Ovary (tissue), 9 donors: Measurements from ENCODE around the gene CDNF. TPM values are rescaled to one million over a fixed set of nuclear protein-coding genes. Genes with fewer than 3 reads are reported as not detected.

Experiments used
- DNase-seq, 5 donors: peaks; one replicate each; pipeline ENCODE4 v3.0.0-alpha.2; 2019 to 2020
- H3K27ac ChIP-seq, 2 donors: fragments of 200-600 bp; one replicate each; pipeline versions ENCODE4 v1.5.1 to v1.8.0; 2019 to 2022
- H3K27me3 ChIP-seq: fragments of 200-600 bp; one replicate; pipeline ENCODE4 v1.8.0; 2022
- H3K36me3 ChIP-seq: fragments of 200-600 bp; sonication (generic); one replicate; pipeline ENCODE4 v1.5.1; 2019
- H3K4me1 ChIP-seq: one replicate; pipeline ENCODE4 v1.8.1; 2013; ENCODE audit warnings: mild to moderate bottlenecking, moderate library complexity; ENCODE audit not compliant: insufficient read depth
- H3K4me3 ChIP-seq: fragments of 200-600 bp; sonication (generic); one replicate; pipeline ENCODE4 v1.5.1; 2017
- H3K9me3 ChIP-seq, 2 donors: fragments of 200-600 bp in 1 of 2; sonication (generic) in 1 of 2; one replicate each; pipeline versions ENCODE4 v1.5.1 to v1.8.1; 2013 to 2019; ENCODE audit warnings: mild to moderate bottlenecking in 1 of 2, moderate library complexity in 1 of 2
- CTCF ChIP-seq, 3 donors: fragments of 450-650 bp in 2 of 3; fragments of 200-600 bp in 1 of 3; IDR thresholded peaks; one replicate each; pipeline versions ENCODE4 v1.5.1 to v1.8.0; 2016 to 2022; ENCODE audit warnings: antibody characterized with exemption in 3 of 3, mild to moderate bottlenecking in 1 of 3
- EP300 ChIP-seq: sonication (generic); formaldehyde crosslinking; IDR thresholded peaks from one replicate; pipeline ENCODE4 v1.6.1; 2017; ENCODE audit warnings: antibody characterized with exemption
- POLR2A ChIP-seq: fragments of 450-650 bp; IDR thresholded peaks from one replicate; pipeline ENCODE4 v1.6.1; 2017; ENCODE audit warnings: antibody characterized with exemption, mild to moderate bottlenecking, moderate library complexity
- WGBS, 3 donors: extraction: QIAGEN DNeasy Blood & Tissue Kit in 1 of 3; methylation state at CpG; one replicate each; pipeline versions ENCODE4 v1.1.5 to v1.1.7; 2013 to 2017; 5-methylcytosine and 5-hydroxymethylcytosine counted together
- intact Hi-C, 4 donors: fragments of 100-400 bp; cut with DNase I; formaldehyde crosslinking; loops; one replicate each; pipeline versions ENCODE4 v1.11.0 to v1.15.1; 2022 to 2023
- polyA plus RNA-seq, 2 donors: library from polyadenylated mRNA; stranded (reverse); fragments of 200-250 nt in 1 of 2; fragments of 350-450 nt in 1 of 2; fragmentation: Illumina TruSeq in 1 of 2; extraction: RNeasy Lipid Tissue Mini Kit (QIAGEN cat#74804) in 1 of 2; gene quantifications; one replicate each; pipeline ENCODE4 v1.2.3, GENCODE V29; 2013 to 2014
- total RNA-seq, 7 donors: library from RNA; depleted of rRNA in 2 of 7; stranded (reverse); fragments of >200 nt in 2 of 7; fragmentation: NEBNext Ultra II Directional in 3 of 7; extraction: Animal tissue kit (Norgen Biotek cat#: 25700) in 3 of 7; gene quantifications; one replicate each; pipeline versions ENCODE4 v1.1.0 to v1.2.4, GENCODE V29; 2016 to 2023
- donor health status: DM: no; HTN: no; CAD: no; lungs with moderate emphysema.
- donor health status: DM: no; HTN: no; CAD: no.
- donor health status: Bipolar disorder and iron deficiency.
- donor health status: DM: yes; HTN: yes; CAD: no.
- donor health status: DM: no; HTN: no; CAD: no.
- donor health status: DM: yes; HTN: yes; CAD: no.

CDNF gene
- total and polyA plus RNA-seq, 9 donors, result 1.5 to 6.0 (median 3.5) TPM

DNA sequence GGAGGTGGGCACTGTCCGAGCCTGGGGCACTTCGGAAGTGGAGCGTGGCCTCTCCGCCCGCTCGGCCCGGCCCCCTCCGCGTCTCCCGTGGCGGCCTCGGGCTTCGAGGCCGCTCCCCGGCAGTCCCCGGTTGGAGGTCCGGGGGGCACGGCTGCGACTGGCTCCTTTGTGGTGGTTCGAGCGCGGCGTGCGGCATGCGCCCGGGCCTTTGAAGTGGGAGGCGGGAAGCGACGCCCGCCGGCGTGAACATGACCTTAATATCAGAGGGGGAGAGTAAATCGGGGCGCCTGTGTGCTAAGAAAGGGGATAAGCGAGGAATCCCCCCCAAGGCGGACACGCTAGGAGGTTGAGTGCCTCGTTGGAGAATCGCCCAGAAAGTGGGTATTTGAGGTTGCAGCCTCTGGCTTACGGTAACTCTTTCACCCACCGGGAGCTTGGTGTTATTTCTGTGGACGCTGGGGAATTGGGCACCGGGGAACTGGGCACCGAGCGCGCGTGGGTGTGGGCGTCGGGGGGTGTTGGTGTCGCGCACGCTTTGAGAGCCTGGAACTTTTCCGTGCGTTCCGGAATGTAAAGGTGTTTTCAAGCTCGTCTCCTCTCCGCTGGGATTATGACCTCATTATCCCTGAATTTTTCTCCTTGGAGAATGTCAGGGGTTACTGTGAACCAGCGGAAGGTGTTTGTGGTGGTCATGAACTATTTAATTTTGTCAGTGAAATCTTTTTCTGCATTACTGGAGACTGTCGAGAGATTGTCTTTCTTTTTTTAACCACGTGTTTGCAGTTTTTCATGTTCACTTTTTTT is 41.5 kb upstream of the CDNF start:
- WGBS, 3 donors, result 0 to 1% (median 0%) methylated on average over 60 of the region's 60 CpGs
- no peak for TF ChIP-seq POLR2A
- no peak for TF ChIP-seq EP300
- H3K9me3 ChIP-seq, result no peaks in the 10 kb centered on the region
- no peaks in the 10 kb centered on the region for H3K27me3 ChIP-seq
- peak overlapping the region; percentile 69 for H3K4me3 ChIP-seq
- H3K36me3 ChIP-seq, result no peaks in the 10 kb centered on the region
- no peaks in the 10 kb centered on the region for H3K4me1 ChIP-seq
- DNase-seq, result peak in 1 of 5 donors; percentile 30
- H3K27ac ChIP-seq, result peak overlapping the region; percentile 70 to 90
- intact Hi-C loops, result no loop called here

GRCh38 chr10:14878266-14879123 is 40.7 kb upstream of the CDNF start, which contains the start of gene SUV39H2:
TSS of gene SUV39H2 (plus strand) at chr10:14878866. CDS start at chr10:14878889, 23 bp downstream.
- H3K36me3 ChIP-seq, result no peaks in the 10 kb centered on the region
- peak within 1 kb of the TSS; percentile 69 for H3K4me3 ChIP-seq
- H3K27ac ChIP-seq, result peak within 1 kb of the TSS; percentile 70 to 90
- no peaks in the 10 kb centered on the region for H3K27me3 ChIP-seq
- no peaks in the 10 kb centered on the region for H3K9me3 ChIP-seq
- intact Hi-C loops, result no loop called here
- 0% methylated on average over 52 to 102 of the region's 102 CpGs for WGBS, 3 donors
- TF ChIP-seq EP300 (no peak), CTCF (IDR thresholded peaks at IDR 0.05) (peak in 1 of 3 donors; percentile 17), POLR2A (peak; percentile 57)
- H3K4me1 ChIP-seq, result no peaks in the 10 kb centered on the region
- peak; percentile 94 to 98 (median 96) for DNase-seq

GRCh38 chr10:14876764-14877163 is 38.9 kb upstream of the CDNF start:
- WGBS, 3 donors, result 80 to 86% (median 85%) methylated on average over 9 of the region's 9 CpGs
- Histone ChIP-seq H3K27me3 (no peaks in the 10 kb centered on the region), H3K4me1 (no peaks in the 10 kb centered on the region), H3K27ac (no peak overlapping the region), H3K4me3 (no peak overlapping the region), H3K36me3 (no peaks in the 10 kb centered on the region), H3K9me3 (no peaks in the 10 kb centered on the region)
- TF ChIP-seq EP300 (no peak), CTCF (IDR thresholded peaks at IDR 0.05) (no peak), POLR2A (no peak)
- intact Hi-C loops, result no loop called here
- no peak for DNase-seq

DNA sequence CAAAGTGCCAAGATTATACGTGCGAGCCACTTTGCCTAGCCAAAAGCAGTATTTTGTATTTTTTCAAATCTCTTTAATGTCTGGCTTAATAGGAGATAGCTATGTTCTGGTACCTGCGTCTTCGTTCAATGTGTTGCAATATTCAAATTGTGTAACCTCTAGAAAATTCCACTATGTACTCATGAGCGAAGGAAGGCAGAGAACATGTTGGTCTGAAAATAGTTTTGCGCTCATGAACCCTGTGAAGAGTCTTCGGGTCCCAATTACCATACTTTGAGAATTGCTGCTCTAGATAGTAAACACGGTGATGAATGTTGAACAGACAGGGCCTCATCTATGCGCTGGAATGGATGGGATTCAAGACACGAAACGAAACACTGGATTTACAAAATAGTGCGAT is 38.1 kb upstream of the CDNF start:
- DNase-seq, result no peak
- H3K4me3 ChIP-seq, result no peak overlapping the region
- no peak overlapping the region for H3K27ac ChIP-seq
- intact Hi-C loops, result no loop called here
- H3K36me3 ChIP-seq, result no peaks in the 10 kb centered on the region
- H3K9me3 ChIP-seq, result no peaks in the 10 kb centered on the region
- no peaks in the 10 kb centered on the region for H3K27me3 ChIP-seq
- 94 to 96% (median 95%) methylated on average over 12 of the region's 12 CpGs for WGBS, 3 donors
- no peaks in the 10 kb centered on the region for H3K4me1 ChIP-seq
- TF ChIP-seq EP300 (no peak), CTCF (IDR thresholded peaks at IDR 0.05) (no peak), POLR2A (no peak)
